Keratinocyte (primary cell): ENCODE results near the gene GLI3. TPM values are rescaled to one million over a fixed set of nuclear protein-coding genes. Genes with fewer than 3 reads are reported as not detected.

Experiments used
- DNase-seq: peaks from one replicate; pipeline ENCODE4 v3.0.0-alpha.2; 2011; ENCODE audit warnings: low read depth, missing footprints, low spot score
- FAIRE-seq: peaks from 2 replicates; lab custom pipeline; 2011; peaks lifted over from hg19 to GRCh38; lab: Jason Lieb, UNC
- H2AFZ ChIP-seq: 2 replicates; pipeline ENCODE4 v1.6.0; 2012; ENCODE audit warnings: low read length, control low read depth, inconsistent platforms; ENCODE audit not compliant: control insufficient read depth
- H3K27ac ChIP-seq: 2 replicates; pipeline ENCODE4 v1.5.1; 2011; ENCODE audit warnings: low read length; ENCODE audit not compliant: control insufficient read depth, insufficient read depth
- H3K27me3 ChIP-seq: 3 replicates; pipeline ENCODE4 v1.6.0; 2011; ENCODE audit warnings: low read length; ENCODE audit not compliant: control insufficient read depth, insufficient read depth; ENCODE audit errors: extremely low read depth
- H3K36me3 ChIP-seq, 2 experiments: 2 replicates in 1 of 2; 3 replicates in 1 of 2; pipeline ENCODE4 v1.5.1; 2011; ENCODE audit warnings: low read length in 2 of 2, mild to moderate bottlenecking in 1 of 2; ENCODE audit not compliant: control insufficient read depth in 2 of 2, insufficient read depth in 2 of 2; ENCODE audit errors: extremely low read depth in 1 of 2
- H3K4me1 ChIP-seq: 3 replicates; pipeline ENCODE4 v1.5.1; 2011; ENCODE audit warnings: low read length; ENCODE audit not compliant: control insufficient read depth, insufficient read depth; ENCODE audit errors: extremely low read depth
- H3K4me2 ChIP-seq: 3 replicates; pipeline ENCODE4 v1.6.0; 2011; ENCODE audit warnings: low read depth, low read length; ENCODE audit not compliant: control insufficient read depth, insufficient read depth; ENCODE audit errors: extremely low read depth
- H3K4me3 ChIP-seq, 3 experiments: fragments of 200-600 bp in 1 of 3; sonication (generic) in 1 of 3; 2 replicates in 2 of 3; 3 replicates in 1 of 3; pipeline ENCODE4 v1.5.1; 2011 to 2016; ENCODE audit warnings: low read length in 3 of 3, mild to moderate bottlenecking in 3 of 3, control low read depth in 2 of 3, inconsistent platforms in 1 of 3, low read depth in 1 of 3, mixed read lengths in 1 of 3, mixed run types in 1 of 3, moderate library complexity in 1 of 3; ENCODE audit not compliant: control insufficient read depth in 2 of 3, insufficient read depth in 2 of 3; ENCODE audit errors: extremely low read depth in 1 of 3
- H3K79me2 ChIP-seq: 2 replicates; pipeline ENCODE4 v1.6.0; 2012; ENCODE audit warnings: low read length; ENCODE audit not compliant: control insufficient read depth, insufficient read depth
- H3K9ac ChIP-seq: 3 replicates; pipeline ENCODE4 v1.6.0; 2011; ENCODE audit warnings: low read length; ENCODE audit not compliant: control insufficient read depth, insufficient read depth; ENCODE audit errors: extremely low read depth
- H3K9me1 ChIP-seq: 3 replicates; pipeline ENCODE4 v1.6.0; 2011; ENCODE audit warnings: low read length; ENCODE audit not compliant: control insufficient read depth, insufficient read depth; ENCODE audit errors: extremely low read depth
- H3K9me3 ChIP-seq: 2 replicates; pipeline ENCODE4 v1.5.1; 2012; ENCODE audit warnings: low read depth, low read length; ENCODE audit not compliant: control insufficient read depth
- H4K20me1 ChIP-seq: 3 replicates; pipeline ENCODE4 v1.6.0; 2011; ENCODE audit warnings: low read length; ENCODE audit not compliant: control insufficient read depth, insufficient read depth; ENCODE audit errors: extremely low read depth
- EZH2 ChIP-seq: IDR thresholded peaks from one replicate; pipeline ENCODE4 v1.6.1; 2012; ENCODE audit warnings: inconsistent platforms, mild to moderate bottlenecking, low read length, moderate library complexity
- dilution Hi-C: fragments of 300-500 bp; cut with MboI; formaldehyde crosslinking; loops from one replicate; pipeline ENCODE4 v1.7.0; 2020; ENCODE audit warnings: low sequenced_read_pairs; ENCODE audit not compliant: extremely low pct_ligation_motif_present
- polyA plus RNA-seq, 5 experiments: library from polyadenylated mRNA; depleted of rRNA in 3 of 5; stranded (reverse) in 3 of 5; stranded (forward) in 1 of 5; unstranded in 1 of 5; fragments of >200 nt; gene quantifications; 1 replicate in 1 of 5; 2 replicates in 3 of 5; 3 replicates in 1 of 5; pipeline versions ENCODE4 v1.2.1 to v1.2.3, GENCODE V29; 2011 to 2012; ENCODE audit warnings: missing spikeins in 2 of 5, low read depth in 1 of 5, low replicate concordance in 1 of 5
- TF ChIP-seq, protein P1 (sequence below), 3 experiments: IDR thresholded peaks in 1 of 3; conservative IDR thresholded peaks in 1 of 3; optimal IDR thresholded peaks in 1 of 3; 2 replicates in 2 of 3; 3 replicates in 1 of 3; pipeline versions ENCODE3 to v1.5.1; 2011; ENCODE audit warnings: low read length in 3 of 3, mild to moderate bottlenecking in 3 of 3, moderate library complexity in 2 of 3, control low read depth in 1 of 3, inconsistent platforms in 1 of 3; ENCODE audit not compliant: insufficient read depth in 2 of 3; ENCODE audit errors: extremely low read depth in 1 of 3

GLI3 gene
- polyA plus RNA-seq, 1 donor (not counting 4 experiments of a cell fraction or from before 2014, with no cell fraction given): 3.6 TPM

DNA sequence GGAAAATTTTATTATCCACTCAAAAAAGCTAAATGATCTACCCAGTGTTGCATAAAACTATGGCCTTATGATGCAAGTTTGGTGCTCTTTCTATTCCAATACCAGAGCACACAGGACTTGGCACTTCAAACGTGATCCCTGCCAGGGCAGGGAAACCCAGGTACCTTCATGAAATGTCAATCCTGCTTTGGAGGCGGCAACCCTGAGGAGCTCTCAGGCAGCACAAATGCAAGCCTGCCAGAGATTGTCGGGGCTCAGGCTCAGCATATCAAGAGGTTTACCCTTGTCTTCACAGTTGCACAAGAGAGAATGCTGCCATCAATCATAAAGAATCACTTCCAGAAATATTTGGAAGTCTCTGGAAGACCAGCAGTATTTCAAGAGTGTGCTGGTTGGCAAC lies 151.5 kb downstream of the GLI3 start:
- Histone ChIP-seq H3K9ac (no peak overlapping the region), H3K36me3 (no peaks in the 10 kb centered on the region), H3K4me3 (no peak overlapping the region), H3K9me1 (no peaks in the 10 kb centered on the region), H4K20me1 (no peaks in the 10 kb centered on the region), H3K4me1 (no peaks in the 10 kb centered on the region), H2AFZ (no peak overlapping the region), H3K79me2 (peaks cover 2% of the 10 kb centered on the region), H3K27me3 (no peaks in the 10 kb centered on the region), H3K27ac (no peak overlapping the region), H3K9me3 (no peaks in the 10 kb centered on the region), H3K4me2 (no peak overlapping the region)
- no peak for TF ChIP-seq EZH2
- no peak for FAIRE-seq
- DNase-seq: no peak
- dilution Hi-C loops: no loop called here

DNA sequence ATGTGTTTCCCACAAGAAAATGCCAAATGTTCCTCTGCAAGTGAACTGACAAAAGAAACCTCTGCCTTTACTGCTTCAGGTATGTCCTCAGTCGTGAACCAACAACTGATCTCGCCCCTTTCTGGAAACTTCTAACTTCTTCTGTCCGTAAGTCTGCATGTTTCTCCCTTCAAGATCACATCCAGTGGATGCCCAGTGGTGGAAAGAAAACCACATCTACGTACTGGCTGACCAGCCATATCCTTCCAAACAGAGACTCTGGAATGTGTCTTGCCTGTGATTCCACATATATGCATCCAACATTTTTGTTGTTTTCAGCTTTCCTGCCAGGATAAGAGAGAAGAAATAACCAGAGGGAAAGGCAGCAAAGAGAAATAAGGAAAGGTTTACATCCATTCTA lies 152.7 kb downstream of the GLI3 start:
- H3K4me1 ChIP-seq: no peaks in the 10 kb centered on the region
- H2AFZ ChIP-seq: no peak overlapping the region
- H3K27me3 ChIP-seq: no peaks in the 10 kb centered on the region
- peaks cover 0 to 2% of the 10 kb centered on the region in 2 experiments for H3K36me3 ChIP-seq
- no peak overlapping the region for H3K4me2 ChIP-seq
- TF ChIP-seq, protein P1, sequence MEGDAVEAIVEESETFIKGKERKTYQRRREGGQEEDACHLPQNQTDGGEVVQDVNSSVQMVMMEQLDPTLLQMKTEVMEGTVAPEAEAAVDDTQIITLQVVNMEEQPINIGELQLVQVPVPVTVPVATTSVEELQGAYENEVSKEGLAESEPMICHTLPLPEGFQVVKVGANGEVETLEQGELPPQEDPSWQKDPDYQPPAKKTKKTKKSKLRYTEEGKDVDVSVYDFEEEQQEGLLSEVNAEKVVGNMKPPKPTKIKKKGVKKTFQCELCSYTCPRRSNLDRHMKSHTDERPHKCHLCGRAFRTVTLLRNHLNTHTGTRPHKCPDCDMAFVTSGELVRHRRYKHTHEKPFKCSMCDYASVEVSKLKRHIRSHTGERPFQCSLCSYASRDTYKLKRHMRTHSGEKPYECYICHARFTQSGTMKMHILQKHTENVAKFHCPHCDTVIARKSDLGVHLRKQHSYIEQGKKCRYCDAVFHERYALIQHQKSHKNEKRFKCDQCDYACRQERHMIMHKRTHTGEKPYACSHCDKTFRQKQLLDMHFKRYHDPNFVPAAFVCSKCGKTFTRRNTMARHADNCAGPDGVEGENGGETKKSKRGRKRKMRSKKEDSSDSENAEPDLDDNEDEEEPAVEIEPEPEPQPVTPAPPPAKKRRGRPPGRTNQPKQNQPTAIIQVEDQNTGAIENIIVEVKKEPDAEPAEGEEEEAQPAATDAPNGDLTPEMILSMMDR (optimal IDR thresholded peaks at IDR 0.05 in 1 of 3, IDR thresholded peaks at IDR 0.05 in 1 of 3, conservative IDR thresholded peaks at IDR 0.05 in 1 of 3; ENCODE audit: extremely low read depth in 1 of 3, insufficient read depth in 2 of 3, low read length in 3 of 3): no peak
- no peak for TF ChIP-seq EZH2
- no peaks in the 10 kb centered on the region for H3K9me1 ChIP-seq
- no peaks in the 10 kb centered on the region for H3K9me3 ChIP-seq
- no peaks in the 10 kb centered on the region for H4K20me1 ChIP-seq
- H3K27ac ChIP-seq: no peak overlapping the region
- no peaks in the 10 kb centered on the region for H3K79me2 ChIP-seq
- FAIRE-seq: no peak
- H3K9ac ChIP-seq: no peak overlapping the region
- H3K4me3 ChIP-seq: no peak overlapping the region
- DNase-seq: no peak
- dilution Hi-C loops: no loop called here

DNA sequence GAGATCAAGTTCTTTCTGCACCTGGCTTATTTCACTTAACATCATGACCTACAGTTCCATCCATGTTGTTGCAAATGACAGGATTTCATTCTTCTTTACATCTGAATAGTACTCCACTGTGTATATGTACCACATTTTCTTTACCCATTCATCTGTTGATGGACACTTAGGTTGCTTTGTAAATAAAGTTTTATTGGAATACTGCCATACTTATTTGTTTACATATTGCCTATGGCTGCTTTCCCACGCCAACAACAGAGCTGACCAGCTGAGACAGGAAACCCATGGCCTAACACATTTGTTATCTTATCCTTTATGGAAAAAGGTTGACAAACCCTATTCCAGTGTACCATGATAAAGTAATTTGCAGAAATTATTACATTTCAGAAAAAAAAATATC lies 153.7 kb downstream of the GLI3 start:
- TF ChIP-seq, protein P1 (optimal IDR thresholded peaks at IDR 0.05 in 1 of 3, IDR thresholded peaks at IDR 0.05 in 1 of 3, conservative IDR thresholded peaks at IDR 0.05 in 1 of 3; ENCODE audit: extremely low read depth in 1 of 3, insufficient read depth in 2 of 3, low read length in 3 of 3): no peak
- no peak for TF ChIP-seq EZH2
- Histone ChIP-seq H3K4me3 (no peak overlapping the region), H3K9ac (no peak overlapping the region), H3K4me2 (no peak overlapping the region), H3K9me3 (no peaks in the 10 kb centered on the region), H3K27me3 (no peaks in the 10 kb centered on the region), H3K9me1 (no peaks in the 10 kb centered on the region), H2AFZ (no peak overlapping the region), H3K79me2 (no peaks in the 10 kb centered on the region), H3K4me1 (no peaks in the 10 kb centered on the region), H3K27ac (no peak overlapping the region), H3K36me3 (peaks cover 0 to 2% of the 10 kb centered on the region in 2 experiments), H4K20me1 (no peaks in the 10 kb centered on the region)
- dilution Hi-C loops: no loop called here
- FAIRE-seq: peak; percentile 20
- no peak for DNase-seq
